ENCODE results near the gene ITGB5.

GRCh38 chr3:124841517-124841916 is 45.6 kb downstream of the ITGB5 start:
- no peak for TF ChIP-seq POLR2A (IDR thresholded peaks at IDR 0.05; ENCODE audit: low read length)
- TF ChIP-seq GATA1 (IDR thresholded peaks at IDR 0.05; ENCODE audit: low read depth, low read length): no peak
